Body of pancreas (tissue), 4 donors: ENCODE data around the gene SLC6A19. TPM values are rescaled to one million over a fixed set of nuclear protein-coding genes. Genes with fewer than 3 reads are reported as not detected.
A peak's percentile ranks its signal among the peaks of the same experiment; 100 is the strongest.

ENCODE experiments used
- ATAC-seq: fragments of 150-250 bp; one replicate; pipeline ENCODE4 v1.9.1; 2016
- DNase-seq, 4 donors: peaks; one replicate each; pipeline ENCODE4 v3.0.0-alpha.2; 2019
- H3K27ac ChIP-seq, 4 donors: fragments of 200-600 bp; sonication (generic); 1 replicate in 3 of 4; 2 replicates in 1 of 4; pipeline versions ENCODE4 v1.5.1 to v1.6.1; 2016 to 2019; ENCODE audit warnings: mild to moderate bottlenecking in 1 of 4, mixed read lengths in 1 of 4, moderate library complexity in 1 of 4
- H3K27me3 ChIP-seq, 2 donors: fragments of 200-600 bp; sonication (generic); one replicate each; pipeline ENCODE4 v1.6.0; 2016; ENCODE audit warnings: mild to moderate bottlenecking in 1 of 2
- H3K36me3 ChIP-seq, 2 donors: fragments of 200-600 bp; sonication (generic); replicated peaks in 1 of 2; 2 replicates each; pipeline ENCODE4 v1.5.1; 2016; ENCODE audit warnings: low read depth in 2 of 2; ENCODE audit not compliant: insufficient read depth in 1 of 2
- H3K4me1 ChIP-seq: fragments of 200-600 bp; sonication (generic); one replicate; pipeline ENCODE4 v1.6.0; 2016
- H3K4me3 ChIP-seq, 2 donors: fragments of 200-600 bp; sonication (generic); 1 replicate in 1 of 2; 2 replicates in 1 of 2; pipeline ENCODE4 v1.5.1; 2016 to 2019
- H3K9me3 ChIP-seq, 3 donors: fragments of 200-600 bp; sonication (generic); 1 replicate in 2 of 3; 2 replicates in 1 of 3; pipeline ENCODE4 v1.5.1; 2016
- POLR2A ChIP-seq, 3 donors: fragments of 450-650 bp; IDR thresholded peaks; one replicate each; pipeline ENCODE4 v1.6.1; 2016; ENCODE audit warnings: antibody characterized with exemption in 3 of 3, mild to moderate bottlenecking in 2 of 3
- WGBS, 2 donors: methylation state at CpG; one replicate each; pipeline ENCODE4 v1.1.5; 2017; 5-methylcytosine and 5-hydroxymethylcytosine counted together
- intact Hi-C: fragments of 100-400 bp; cut with DNase I; formaldehyde crosslinking; loops from one replicate; pipeline ENCODE4 v1.15.1; 2023
- total RNA-seq, 2 donors: library from RNA; depleted of rRNA; stranded (reverse); fragments of >200 nt; gene quantifications; one replicate each; pipeline ENCODE4 v1.1.0, GENCODE V29; 2016
- TF ChIP-seq, protein P1 (sequence below), 7 experiments: fragments of 450-650 bp in 4 of 7; fragments of 200-600 bp in 3 of 7; sonication (generic) in 3 of 7; IDR thresholded peaks; one replicate each; pipeline ENCODE4 v1.5.1; 2016 to 2019; ENCODE audit warnings: antibody characterized with exemption in 7 of 7

The SLC6A19 gene
- total RNA-seq, 2 donors from 2014 or later = 0.66 to 1.3 TPM

DNA sequence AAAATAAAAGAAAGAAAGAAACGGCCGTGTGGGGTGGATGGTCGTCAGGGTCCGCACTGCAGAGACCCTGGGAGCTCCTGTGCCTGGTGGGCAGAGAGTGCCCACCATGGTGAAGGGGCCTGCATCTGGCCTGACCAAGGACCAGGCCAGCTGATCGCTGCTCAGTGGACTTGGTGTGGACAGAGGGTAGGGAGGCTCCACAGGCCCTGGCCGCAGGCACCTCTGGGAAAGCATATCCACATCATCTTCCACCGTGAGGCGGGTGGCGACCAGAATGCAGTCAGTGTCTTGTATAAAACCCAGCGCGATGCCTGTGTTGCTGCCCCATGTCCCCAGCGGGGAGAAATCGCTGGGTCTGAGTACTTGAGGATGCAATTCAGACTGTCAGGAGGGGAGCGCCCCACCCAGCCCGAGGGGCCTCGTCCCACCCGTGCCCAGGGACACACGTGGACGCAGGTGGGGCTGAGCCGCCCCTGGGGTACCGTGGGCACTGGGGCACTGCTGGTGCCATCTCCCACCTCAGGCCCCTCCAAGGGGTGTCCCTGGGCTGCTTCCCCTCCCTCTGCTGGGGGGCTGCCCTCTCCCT, 27.8 kb upstream of the SLC6A19 start:
- peak in 2 of 4 donors; percentile 1 to 4 for DNase-seq
- H3K36me3 ChIP-seq = no peaks in the 10 kb centered on the region
- no peaks in the 10 kb centered on the region for H3K9me3 ChIP-seq
- TF ChIP-seq, protein P1, sequence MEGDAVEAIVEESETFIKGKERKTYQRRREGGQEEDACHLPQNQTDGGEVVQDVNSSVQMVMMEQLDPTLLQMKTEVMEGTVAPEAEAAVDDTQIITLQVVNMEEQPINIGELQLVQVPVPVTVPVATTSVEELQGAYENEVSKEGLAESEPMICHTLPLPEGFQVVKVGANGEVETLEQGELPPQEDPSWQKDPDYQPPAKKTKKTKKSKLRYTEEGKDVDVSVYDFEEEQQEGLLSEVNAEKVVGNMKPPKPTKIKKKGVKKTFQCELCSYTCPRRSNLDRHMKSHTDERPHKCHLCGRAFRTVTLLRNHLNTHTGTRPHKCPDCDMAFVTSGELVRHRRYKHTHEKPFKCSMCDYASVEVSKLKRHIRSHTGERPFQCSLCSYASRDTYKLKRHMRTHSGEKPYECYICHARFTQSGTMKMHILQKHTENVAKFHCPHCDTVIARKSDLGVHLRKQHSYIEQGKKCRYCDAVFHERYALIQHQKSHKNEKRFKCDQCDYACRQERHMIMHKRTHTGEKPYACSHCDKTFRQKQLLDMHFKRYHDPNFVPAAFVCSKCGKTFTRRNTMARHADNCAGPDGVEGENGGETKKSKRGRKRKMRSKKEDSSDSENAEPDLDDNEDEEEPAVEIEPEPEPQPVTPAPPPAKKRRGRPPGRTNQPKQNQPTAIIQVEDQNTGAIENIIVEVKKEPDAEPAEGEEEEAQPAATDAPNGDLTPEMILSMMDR (IDR thresholded peaks at IDR 0.05) = no peak
- TF ChIP-seq POLR2A (IDR thresholded peaks at IDR 0.05) = no peak
- no peak for ATAC-seq
- no peak overlapping the region for H3K4me3 ChIP-seq
- WGBS, 2 donors = 84 to 91% methylated on average over 15 to 20 of the region's 21 CpGs
- H3K4me1 ChIP-seq = peaks cover 9% of the 10 kb centered on the region
- no peak overlapping the region for H3K27ac ChIP-seq
- H3K27me3 ChIP-seq = no peaks in the 10 kb centered on the region
- intact Hi-C loops = loop anchor here (5.0 kb wide), 1 partner anchor 34 kb away; no protein-coding TSS in a partner anchor

DNA sequence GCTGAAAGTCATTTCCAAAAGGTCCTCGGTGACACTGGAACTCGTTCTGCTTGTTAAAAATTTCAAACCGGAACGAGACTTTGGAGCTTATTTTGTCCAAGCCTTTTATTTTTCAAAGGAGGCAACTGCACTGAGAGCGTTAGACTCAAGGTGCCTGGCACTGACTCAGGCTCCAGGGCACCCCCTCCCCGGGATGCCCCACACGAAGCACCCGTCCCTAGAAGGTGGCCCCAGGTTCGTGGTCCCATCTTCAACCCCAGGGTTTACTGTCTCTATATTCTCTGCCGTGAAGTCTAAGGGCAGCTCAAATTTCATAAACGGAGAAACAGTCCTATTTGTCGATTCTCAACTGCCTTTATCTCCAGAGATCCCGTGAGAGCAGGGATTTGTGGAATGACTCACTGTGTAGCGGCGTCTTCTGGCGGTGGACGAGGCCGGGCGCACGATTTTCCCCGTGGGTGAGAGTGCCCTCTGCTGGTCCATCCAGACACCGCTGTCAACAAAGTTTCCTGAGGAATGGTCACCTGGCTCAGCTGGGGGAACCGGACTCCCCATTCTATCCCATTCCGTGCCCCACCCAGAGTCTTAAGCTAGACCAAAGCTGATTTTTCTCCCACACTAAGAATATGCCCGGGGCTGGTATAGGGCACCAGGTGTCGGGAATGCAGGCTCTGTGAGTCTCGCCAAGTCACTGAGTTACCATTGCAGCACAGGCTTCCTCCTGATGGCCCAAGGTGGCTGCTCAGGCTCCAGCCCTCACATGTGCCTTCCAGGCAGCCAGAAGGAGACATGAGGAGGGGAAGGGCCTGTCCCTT, 27.1 kb upstream of the SLC6A19 start:
- Histone ChIP-seq H3K4me1 (peaks cover 7% of the 10 kb centered on the region), H3K27ac (no peak overlapping the region), H3K27me3 (no peaks in the 10 kb centered on the region), H3K36me3 (no peaks in the 10 kb centered on the region), H3K9me3 (no peaks in the 10 kb centered on the region), H3K4me3 (no peak overlapping the region)
- peak; percentile 88 for ATAC-seq
- peak; percentile 65 to 75 (median 74) for DNase-seq
- TF ChIP-seq, protein P1 (IDR thresholded peaks at IDR 0.05) = peak; percentile 49 to 76 (median 64)
- no peak for TF ChIP-seq POLR2A (IDR thresholded peaks at IDR 0.05)
- WGBS, 2 donors = 38 to 45% methylated on average over 24 to 27 of the region's 27 CpGs
- intact Hi-C loops = loop anchor here (5.0 kb wide), 1 partner anchor 33 kb away; no protein-coding TSS in a partner anchor

DNA sequence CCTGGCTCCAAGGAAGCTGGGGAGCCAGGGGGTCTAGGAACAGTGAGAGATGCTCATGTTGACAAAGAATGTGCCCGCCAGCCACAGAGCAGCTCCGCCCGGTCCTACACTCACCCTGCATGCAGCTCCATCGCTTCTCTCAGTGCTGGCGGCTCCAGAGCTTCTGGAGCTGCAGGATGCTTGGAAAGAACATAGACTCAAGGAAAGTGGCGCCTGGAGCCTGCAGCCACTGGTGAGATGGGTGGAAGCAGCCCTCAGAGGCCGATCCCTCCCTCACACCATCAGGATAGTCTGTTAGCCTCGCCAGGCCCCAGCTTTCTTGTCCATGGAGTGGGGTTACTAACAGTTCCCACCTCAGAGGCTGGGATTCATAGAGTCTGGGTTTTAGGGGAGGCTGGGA, 26.4 kb upstream of the SLC6A19 start:
- 85 to 88% methylated on average over 8 of the region's 8 CpGs for WGBS, 2 donors

DNA sequence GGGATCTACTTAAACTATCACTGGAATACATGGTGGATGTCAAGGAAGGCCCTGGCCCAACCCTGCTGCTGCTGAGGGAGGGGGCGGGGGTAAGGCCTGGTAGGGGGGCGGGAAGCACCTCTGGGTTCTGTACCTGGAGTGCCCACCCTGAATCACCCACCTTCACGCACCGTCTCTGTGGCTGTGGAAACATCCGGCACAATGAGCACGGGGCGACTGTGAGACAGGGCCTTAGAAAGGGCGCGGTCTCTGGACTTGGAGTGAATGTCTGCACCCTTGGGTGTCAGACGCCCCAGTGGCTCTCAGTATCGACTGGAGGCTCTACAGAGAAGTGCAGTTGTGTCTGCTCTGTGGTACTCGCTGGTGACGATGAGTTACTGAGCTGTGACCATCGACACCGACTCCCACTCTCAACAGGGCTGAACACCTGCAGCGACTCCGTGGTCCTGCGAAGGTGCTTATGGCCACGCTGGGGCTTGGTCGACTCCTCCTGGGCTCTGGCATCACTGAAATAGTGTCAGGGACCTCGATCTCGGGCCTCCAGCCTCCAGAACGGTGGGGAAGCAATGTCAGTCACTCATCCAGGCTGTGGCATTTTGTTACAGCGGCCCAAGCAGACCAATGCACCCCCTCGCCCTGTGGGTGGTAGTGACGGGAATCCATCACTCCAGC, 25.5 kb upstream of the SLC6A19 start:
- TF ChIP-seq, protein P1 (IDR thresholded peaks at IDR 0.05) = no peak
- no peak for TF ChIP-seq POLR2A (IDR thresholded peaks at IDR 0.05)
- no peaks in the 10 kb centered on the region for H3K27me3 ChIP-seq
- 92 to 93% methylated on average over 20 to 21 of the region's 26 CpGs for WGBS, 2 donors
- ATAC-seq (no peak), DNase-seq (peak in 2 of 4 donors; percentile 1 to 4)
- no peak overlapping the region for H3K4me3 ChIP-seq
- intact Hi-C loops = loop anchor here (5.0 kb wide), 1 partner anchor 471 kb away; no protein-coding TSS in a partner anchor
- H3K4me1 ChIP-seq = peaks cover 10% of the 10 kb centered on the region
- no peaks in the 10 kb centered on the region for H3K9me3 ChIP-seq
- H3K36me3 ChIP-seq = no peaks in the 10 kb centered on the region
- H3K27ac ChIP-seq = no peak overlapping the region

More for the DNA sequence above, 26.4 kb upstream of the SLC6A19 start:
- Histone ChIP-seq H3K27me3 (no peaks in the 10 kb centered on the region), H3K27ac (no peak overlapping the region), H3K9me3 (no peaks in the 10 kb centered on the region), H3K4me3 (no peak overlapping the region), H3K4me1 (peaks cover 7% of the 10 kb centered on the region), H3K36me3 (no peaks in the 10 kb centered on the region)
- no peak for ATAC-seq
- intact Hi-C loops = loop anchor here (5.0 kb wide), 1 partner anchor 472 kb away; no protein-coding TSS in a partner anchor
- peak in 2 of 4 donors; percentile 1 to 3 for DNase-seq
- TF ChIP-seq, protein P1 (IDR thresholded peaks at IDR 0.05) = no peak
- no peak for TF ChIP-seq POLR2A (IDR thresholded peaks at IDR 0.05)
